22Rv1 (cell line): ENCODE results near the gene STOML1.

Experiments
- ZFX ChIP-seq: fragments of 450-650 bp; IDR thresholded peaks from 2 replicates; pipeline ENCODE4 v1.6.1; 2017; ENCODE audit warnings: antibody characterized with exemption, borderline replicate concordance
- TF ChIP-seq, protein P1 (sequence below): fragments of 450-650 bp; IDR thresholded peaks from 2 replicates; pipeline ENCODE4 v1.5.1; 2017; ENCODE audit warnings: mild to moderate bottlenecking

GRCh38 chr15:73931441-73931840 is 60.7 kb downstream of the STOML1 start:
- TF ChIP-seq, protein P1, sequence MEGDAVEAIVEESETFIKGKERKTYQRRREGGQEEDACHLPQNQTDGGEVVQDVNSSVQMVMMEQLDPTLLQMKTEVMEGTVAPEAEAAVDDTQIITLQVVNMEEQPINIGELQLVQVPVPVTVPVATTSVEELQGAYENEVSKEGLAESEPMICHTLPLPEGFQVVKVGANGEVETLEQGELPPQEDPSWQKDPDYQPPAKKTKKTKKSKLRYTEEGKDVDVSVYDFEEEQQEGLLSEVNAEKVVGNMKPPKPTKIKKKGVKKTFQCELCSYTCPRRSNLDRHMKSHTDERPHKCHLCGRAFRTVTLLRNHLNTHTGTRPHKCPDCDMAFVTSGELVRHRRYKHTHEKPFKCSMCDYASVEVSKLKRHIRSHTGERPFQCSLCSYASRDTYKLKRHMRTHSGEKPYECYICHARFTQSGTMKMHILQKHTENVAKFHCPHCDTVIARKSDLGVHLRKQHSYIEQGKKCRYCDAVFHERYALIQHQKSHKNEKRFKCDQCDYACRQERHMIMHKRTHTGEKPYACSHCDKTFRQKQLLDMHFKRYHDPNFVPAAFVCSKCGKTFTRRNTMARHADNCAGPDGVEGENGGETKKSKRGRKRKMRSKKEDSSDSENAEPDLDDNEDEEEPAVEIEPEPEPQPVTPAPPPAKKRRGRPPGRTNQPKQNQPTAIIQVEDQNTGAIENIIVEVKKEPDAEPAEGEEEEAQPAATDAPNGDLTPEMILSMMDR: no peak
- no peak for TF ChIP-seq ZFX
